ENCODE data around the gene PRELID1.

Gene PRELID1

DNA sequence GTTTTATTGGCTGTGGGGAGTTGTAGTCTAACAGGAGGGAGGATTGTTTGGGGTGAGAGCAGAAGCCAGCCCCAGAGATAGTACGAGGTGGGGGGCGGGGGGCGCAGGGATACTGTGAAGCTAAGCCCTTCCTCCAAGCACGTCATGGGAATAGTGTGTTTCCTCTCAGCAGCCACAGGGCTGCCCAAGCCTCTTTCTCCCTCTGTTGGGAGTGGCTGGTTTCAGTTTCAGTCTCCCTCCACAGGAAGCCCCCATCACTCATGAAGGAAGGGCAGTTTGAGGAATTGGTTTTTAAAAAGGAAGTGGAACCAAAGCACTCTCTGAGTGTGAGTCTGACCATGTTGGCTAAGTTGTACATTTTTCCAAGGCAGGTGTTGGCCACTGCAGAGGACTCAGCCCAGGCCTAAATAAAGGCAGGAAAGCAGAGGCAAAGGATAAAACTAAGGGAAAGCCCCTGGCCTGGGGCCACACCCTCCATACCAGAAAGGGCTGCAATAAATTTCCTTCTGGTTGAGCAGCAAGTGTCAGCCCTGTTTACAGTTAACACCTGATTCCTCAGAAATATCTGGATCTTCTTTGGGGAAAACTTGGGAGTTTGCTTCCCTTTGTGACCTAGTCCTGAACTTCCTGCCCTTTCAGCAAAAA is 3.2 kb upstream of the PRELID1 start:
- peak; percentile 86 for DNase-seq (ENCODE audit: low read depth)

GRCh38 chr5:177300951-177301350 is 2.6 kb upstream of the PRELID1 start:
- no peak for DNase-seq (ENCODE audit: low read depth)

DNA sequence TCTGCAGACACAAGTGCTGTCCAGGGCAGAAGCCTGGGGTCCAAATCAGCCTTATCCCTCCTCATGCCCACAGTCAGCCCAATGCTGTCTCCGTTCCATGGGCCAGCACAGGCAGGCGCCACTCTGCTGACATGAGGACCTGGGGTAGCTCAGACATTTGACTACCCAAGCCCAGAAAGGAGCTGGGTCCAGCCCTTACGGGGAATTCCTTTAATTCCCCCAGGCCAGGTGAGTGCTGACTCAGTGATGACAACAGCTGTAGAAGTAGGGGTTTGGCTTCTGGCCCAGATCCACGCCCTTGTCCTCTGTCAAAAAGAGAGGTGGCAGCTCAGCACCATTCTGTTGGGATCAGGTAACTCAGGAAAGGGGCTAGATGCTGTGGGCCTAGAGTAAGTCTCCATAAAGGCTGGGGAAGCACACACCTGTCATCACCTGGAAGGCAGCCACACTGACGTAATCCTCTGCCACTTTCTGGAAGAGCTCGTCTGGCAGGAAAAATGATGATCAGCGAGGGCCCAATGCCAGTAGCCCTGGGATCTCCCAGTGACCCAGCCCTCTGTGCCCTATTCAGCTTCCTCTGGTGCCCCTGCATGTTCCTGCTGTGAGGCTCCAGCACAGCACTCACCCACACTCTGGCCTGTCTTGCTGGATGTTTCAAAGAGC is 2.0 kb upstream of the PRELID1 start:
- peak; percentile 33 for DNase-seq (ENCODE audit: low read depth)

DNA sequence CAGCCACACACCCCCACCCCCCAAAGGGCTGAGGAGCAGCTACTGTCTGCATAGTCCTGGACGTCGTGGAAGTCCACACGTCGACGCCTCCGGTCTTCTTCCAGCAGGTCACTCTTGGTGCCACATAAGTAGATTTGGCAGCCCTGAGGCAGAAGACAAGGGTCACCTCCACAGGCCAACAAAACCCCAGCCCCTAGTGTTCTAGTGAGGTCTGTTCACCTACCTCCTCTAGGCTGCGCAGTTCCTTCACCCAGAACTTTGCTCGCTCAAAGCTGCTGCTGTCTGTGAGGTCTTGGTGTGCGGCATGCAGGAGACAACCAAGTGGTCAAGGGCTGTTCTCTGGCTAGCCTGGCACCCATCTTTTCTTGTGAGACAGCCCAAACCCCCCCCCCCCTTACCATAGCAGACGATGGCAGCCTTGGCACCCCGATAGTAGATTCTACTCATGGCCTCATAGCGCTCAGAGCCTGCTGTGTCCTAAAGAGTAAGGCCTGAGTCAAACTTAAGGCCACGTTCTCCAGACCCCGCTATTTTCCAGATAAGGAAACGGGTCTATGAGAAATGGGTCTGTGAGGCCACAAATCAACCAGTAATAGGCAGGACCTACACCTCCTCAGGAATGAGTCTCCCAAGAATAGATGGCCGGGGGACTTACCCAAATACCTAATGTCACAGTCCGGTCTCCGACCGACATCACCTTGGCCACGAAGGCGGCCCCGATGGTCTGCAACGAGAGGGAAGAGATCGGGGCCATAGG is 1.1 kb upstream of the PRELID1 start:
- DNase-seq (ENCODE audit: low read depth), result peak; percentile 46

- DNase-seq (ENCODE audit: low read depth), result peak; percentile 35
Measured at GRCh38 chr5:177303925-177304391, 359 bp downstream of the PRELID1 start.

- peak; percentile 70 for DNase-seq (ENCODE audit: low read depth)
Measured at GRCh38 chr5:177304392-177305119, 957 bp downstream of the PRELID1 start.

- peak; percentile 34 for DNase-seq (ENCODE audit: low read depth)
Measured at GRCh38 chr5:177306103-177306640, 2.6 kb downstream of the PRELID1 start.

GRCh38 chr5:177306674-177307543 is 3.3 kb downstream of the PRELID1 start:
- peak; percentile 42 for DNase-seq (ENCODE audit: low read depth)

- no peak for DNase-seq (ENCODE audit: low read depth)
Measured at GRCh38 chr5:177307544-177308363, 4.2 kb downstream of the PRELID1 start.

- DNase-seq (ENCODE audit: low read depth), result no peak
Measured at GRCh38 chr5:177308740-177309139, 5.1 kb downstream of the PRELID1 start.

DNA sequence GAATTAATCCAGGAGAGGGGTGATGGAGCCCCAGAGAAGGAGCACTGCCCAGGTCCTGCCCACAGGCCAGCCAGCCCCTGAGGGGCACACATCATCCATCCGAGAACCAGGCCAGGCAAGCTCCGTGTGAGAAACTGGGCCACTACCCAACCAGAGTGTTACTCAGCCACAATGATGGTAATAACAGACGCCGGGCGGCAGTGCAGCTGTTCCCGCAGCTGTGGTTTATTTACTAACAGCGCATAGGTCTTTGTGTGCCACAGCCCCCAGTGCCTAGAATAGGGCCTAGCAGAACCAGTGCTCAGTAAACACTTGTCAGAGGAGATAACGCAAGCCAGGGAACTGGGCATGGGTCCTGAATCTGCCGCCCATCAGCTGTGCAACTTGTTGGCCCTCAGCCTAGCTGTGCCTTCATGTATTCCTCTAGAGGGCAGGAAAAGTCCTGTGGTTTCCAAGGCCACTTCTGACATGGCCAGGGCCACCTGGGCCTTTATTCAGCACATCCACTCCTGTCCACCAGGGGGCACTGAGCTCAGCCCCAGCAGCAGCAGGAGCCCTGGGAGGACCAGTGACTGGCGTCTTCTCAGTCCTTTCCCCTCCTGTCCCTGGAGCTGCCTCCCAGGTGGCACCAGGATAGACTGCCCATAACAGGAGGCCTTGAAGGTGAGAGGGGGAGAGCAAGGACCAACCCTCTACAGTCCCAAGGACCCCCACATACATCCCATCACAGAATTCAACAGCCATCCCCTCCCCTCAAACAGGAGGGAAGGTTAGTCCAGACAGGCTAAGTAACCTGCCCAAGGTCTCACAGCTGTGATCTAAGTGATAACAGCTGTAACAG is 6.0 kb downstream of the PRELID1 start:
- peak; percentile 78 for DNase-seq (ENCODE audit: low read depth)

DNA sequence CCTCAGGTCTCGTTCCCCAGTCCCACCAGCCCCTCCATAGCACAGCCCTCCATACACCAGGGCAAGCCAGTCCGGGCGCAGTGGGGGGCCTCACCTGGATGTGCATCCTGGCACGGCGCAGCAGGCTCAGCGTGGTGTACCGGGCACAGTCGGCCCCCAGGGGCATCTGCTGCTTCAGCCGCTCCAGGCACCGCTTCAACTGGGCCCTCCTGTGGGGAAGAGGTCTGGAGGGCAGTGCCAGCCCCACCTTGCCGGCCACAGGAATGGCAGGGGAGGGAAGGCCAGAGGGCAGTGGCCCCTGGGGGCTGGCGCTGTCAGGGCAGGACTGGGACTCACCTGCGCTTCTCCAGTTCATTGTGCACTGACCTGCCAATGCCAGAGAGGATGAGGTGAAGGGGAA is 6.7 kb downstream of the PRELID1 start:
- DNase-seq (ENCODE audit: low read depth), result no peak

GRCh38 chr5:177310757-177311391 is 7.3 kb downstream of the PRELID1 start:
- DNase-seq (ENCODE audit: low read depth), result peak; percentile 41

- DNase-seq (ENCODE audit: low read depth), result peak; percentile 56
Measured at GRCh38 chr5:177311392-177311722, 7.8 kb downstream of the PRELID1 start.

- peak; percentile 98 for DNase-seq (ENCODE audit: low read depth)
Measured at GRCh38 chr5:177311723-177312648, 8.4 kb downstream of the PRELID1 start, which contains the start of gene MXD3. Gene MXD3 (minus strand): TSS chr5:177311898. CDS start chr5:177311830, 68 bp downstream.

GRCh38 chr5:177312649-177313181 is 9.1 kb downstream of the PRELID1 start:
- DNase-seq (ENCODE audit: low read depth), result peak; percentile 53

- no peak for DNase-seq (ENCODE audit: low read depth)
Measured at GRCh38 chr5:177313561-177314259, 10.1 kb downstream of the PRELID1 start.

All from ELR (cell line).